Sigmoid colon (tissue), 4 donors: ENCODE results near the gene MRPL44.

Source experiments
- CTCF ChIP-seq, 4 experiments: fragments of 450-650 bp in 3 of 4; fragments of 200-600 bp in 1 of 4; IDR thresholded peaks; one replicate each; pipeline ENCODE4 v1.5.1; 2016 to 2019; ENCODE audit warnings: antibody characterized with exemption in 4 of 4, mild to moderate bottlenecking in 3 of 4, moderate library complexity in 2 of 4
- POLR2A ChIP-seq, 2 donors: fragments of 450-650 bp; IDR thresholded peaks; one replicate each; pipeline ENCODE4 v1.6.1; 2016; ENCODE audit warnings: antibody characterized with exemption in 2 of 2, mild to moderate bottlenecking in 2 of 2, moderate library complexity in 2 of 2
- POLR2AphosphoS5 ChIP-seq, 4 donors: sonication (generic); formaldehyde crosslinking; IDR thresholded peaks; one replicate each; pipeline ENCODE4 v1.6.1; 2017; ENCODE audit warnings: antibody characterized with exemption in 4 of 4

- TF ChIP-seq POLR2AphosphoS5 (IDR thresholded peaks at IDR 0.05) (no peak), CTCF (IDR thresholded peaks at IDR 0.05) (no peak), POLR2A (IDR thresholded peaks at IDR 0.05) (no peak)
Measured at GRCh38 chr2:223943135-223943534, 14.1 kb upstream of the MRPL44 start.
